Measurements from ENCODE around the gene SULT1A3.

- TF ChIP-seq NFYB (CRISPR knock-in tag; conservative IDR thresholded peaks at IDR 0.05; ENCODE audit: low read depth) = no peak
- no peak for TF ChIP-seq E2F5 (CRISPR knock-in tag; IDR thresholded peaks at IDR 0.05)
- TF ChIP-seq ZNF121 (CRISPR knock-in tag; IDR thresholded peaks at IDR 0.05) = no peak
- no peak for TF ChIP-seq TP53 (CRISPR knock-in tag; IDR thresholded peaks at IDR 0.05)
- TF ChIP-seq TCF7 (CRISPR knock-in tag; IDR thresholded peaks at IDR 0.05; ENCODE audit: low read depth) = no peak
- no peak for TF ChIP-seq CTCF (IDR thresholded peaks at IDR 0.05)
- TF ChIP-seq ZNF232 (CRISPR knock-in tag; IDR thresholded peaks at IDR 0.05) = no peak
- no peak for TF ChIP-seq NR3C1 (CRISPR knock-in tag; conservative IDR thresholded peaks at IDR 0.05; ENCODE audit: low read depth)
Observed at GRCh38 chr16:30173054-30173453, 26.0 kb upstream of the SULT1A3 start.
